ENCODE results near the gene PXDC1.
"Not testable (repeated sequence)": the region's sequence is repeated elsewhere in the genome, so short reads cannot be mapped to it uniquely, and the experiment has no call there.

The PXDC1 gene

DNA sequence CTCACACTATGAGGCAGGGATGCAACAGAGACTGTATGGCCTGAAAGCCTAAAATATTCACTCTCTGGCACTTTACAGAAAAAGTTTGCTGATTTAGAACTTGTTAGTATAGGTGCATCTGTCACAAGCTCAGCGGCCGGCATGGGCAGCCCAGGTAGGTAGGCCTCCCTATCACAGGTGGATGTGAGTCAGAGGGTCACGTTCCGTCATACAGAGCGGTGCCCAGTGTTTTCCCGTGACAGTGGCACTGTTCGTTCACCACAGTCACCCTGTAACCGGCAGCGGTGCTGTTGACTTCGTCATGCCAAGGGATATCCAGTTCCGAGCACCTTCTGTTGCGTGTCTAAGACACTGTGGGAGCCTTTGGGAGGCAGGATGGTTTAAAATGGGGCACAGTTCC is 32.9 kb upstream of the PXDC1 start:
- DNase-seq, result no peak

- DNase-seq, result no peak
Observed at GRCh38 chr6:3782876-3783832, 31.6 kb upstream of the PXDC1 start.

DNA sequence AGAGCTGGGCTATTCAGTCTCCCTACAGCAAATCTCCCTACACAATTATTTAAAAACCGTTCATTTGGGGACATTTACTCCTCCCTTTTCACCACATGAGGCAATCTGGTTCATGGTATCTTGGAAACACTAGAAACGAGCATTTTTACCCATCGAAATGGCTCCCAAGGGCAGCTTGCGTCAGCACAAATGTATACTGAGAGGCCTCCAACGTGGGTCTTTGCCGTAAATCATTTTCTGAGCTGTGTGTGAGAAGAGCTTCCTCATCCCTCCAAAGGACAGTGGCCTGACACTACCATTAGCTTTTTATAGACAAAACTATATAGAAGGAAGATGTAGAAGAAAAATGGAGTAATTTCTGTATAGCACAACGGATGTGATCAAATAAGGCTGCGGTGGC is 30.0 kb upstream of the PXDC1 start:
- DNase-seq, result no peak

GRCh38 chr6:3779574-3779849 is 28.0 kb upstream of the PXDC1 start:
- no peak for DNase-seq

GRCh38 chr6:3778701-3779573 is 27.4 kb upstream of the PXDC1 start:
- DNase-seq, result peak in 1 of 51 donors; percentile 8

DNA sequence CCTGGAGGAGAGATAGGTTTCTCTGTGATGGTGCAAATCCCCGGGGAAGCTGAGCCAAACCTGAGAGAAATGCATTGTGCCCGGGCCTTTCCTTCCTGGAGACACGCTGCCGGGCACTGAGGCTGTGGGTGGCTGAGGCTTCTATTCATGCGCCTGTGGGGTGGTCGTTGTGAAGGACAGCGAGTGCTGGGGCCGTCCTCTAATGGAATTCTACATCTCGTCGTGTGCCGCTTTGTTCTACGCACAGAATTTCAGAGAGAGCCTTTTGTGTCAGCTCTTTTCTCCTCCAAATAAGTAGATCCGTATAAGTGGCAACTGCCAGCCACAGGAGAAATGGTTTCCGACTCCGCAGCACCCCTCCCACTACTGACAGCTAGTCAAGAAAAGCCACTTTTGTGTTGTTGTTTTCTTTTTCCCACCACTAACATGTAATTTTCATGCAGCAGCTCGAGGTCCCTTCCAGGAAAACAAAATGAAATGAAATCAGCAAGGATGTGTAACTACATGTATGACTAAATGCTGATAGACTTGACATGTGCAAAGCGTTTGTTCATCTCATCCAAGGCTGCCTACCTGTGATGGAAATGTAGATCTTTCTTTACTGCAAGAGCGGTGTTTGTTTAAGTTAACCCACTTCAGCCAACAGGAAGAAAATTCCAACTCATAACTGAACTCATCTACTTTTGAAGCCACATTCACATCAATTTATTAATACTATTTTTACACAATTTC is 26.4 kb upstream of the PXDC1 start:
- DNase-seq, result peak in 1 of 51 donors; percentile 4

GRCh38 chr6:3776881-3777507 is 25.5 kb upstream of the PXDC1 start:
- DNase-seq, result no peak

DNA sequence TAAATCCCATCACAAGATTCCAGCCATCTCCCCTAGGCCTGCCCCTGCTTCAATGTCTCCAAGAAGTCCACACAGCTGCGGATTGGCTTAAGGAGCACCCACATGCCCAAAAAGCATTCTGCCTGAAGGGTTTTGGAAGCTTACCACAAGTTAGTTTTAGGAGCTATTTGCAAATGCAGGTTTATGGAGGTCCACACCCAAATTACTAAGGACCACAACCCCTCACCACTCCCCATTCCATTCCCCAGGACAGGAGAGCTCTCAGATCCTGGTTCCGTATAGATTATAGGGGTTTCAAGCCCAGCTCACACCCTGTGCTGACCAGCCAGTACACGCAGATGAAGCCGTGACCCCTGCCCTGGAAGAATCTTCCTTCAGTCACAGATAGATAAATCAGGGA is 24.3 kb upstream of the PXDC1 start:
- no peak for DNase-seq

DNA sequence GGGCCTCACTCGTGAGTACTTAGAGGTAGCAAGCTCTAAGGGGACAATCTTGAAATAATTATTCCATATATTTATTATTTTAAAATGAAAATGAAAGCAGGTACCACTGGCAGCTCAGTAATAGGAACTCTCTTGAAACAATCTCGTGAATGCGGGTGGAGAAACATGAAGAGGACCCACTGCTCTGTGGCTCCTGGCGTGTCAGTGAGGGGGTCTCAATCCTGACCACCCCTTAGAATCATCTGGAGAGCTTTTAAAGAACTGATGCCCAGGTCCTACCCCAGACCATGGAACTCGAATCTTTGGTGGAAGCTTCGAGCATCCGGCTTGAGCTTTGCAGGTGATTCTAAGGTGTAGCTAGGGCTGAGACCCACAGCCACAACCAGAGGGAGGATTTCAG is 23.9 kb upstream of the PXDC1 start:
- DNase-seq, result no peak

- no peak for DNase-seq
Observed at GRCh38 chr6:3773678-3774298, 22.3 kb upstream of the PXDC1 start.

GRCh38 chr6:3772127-3772999 is 20.9 kb upstream of the PXDC1 start:
- not testable (repeated sequence) for DNase-seq

GRCh38 chr6:3771407-3772011 is 20.0 kb upstream of the PXDC1 start:
- DNase-seq, result no peak

DNA sequence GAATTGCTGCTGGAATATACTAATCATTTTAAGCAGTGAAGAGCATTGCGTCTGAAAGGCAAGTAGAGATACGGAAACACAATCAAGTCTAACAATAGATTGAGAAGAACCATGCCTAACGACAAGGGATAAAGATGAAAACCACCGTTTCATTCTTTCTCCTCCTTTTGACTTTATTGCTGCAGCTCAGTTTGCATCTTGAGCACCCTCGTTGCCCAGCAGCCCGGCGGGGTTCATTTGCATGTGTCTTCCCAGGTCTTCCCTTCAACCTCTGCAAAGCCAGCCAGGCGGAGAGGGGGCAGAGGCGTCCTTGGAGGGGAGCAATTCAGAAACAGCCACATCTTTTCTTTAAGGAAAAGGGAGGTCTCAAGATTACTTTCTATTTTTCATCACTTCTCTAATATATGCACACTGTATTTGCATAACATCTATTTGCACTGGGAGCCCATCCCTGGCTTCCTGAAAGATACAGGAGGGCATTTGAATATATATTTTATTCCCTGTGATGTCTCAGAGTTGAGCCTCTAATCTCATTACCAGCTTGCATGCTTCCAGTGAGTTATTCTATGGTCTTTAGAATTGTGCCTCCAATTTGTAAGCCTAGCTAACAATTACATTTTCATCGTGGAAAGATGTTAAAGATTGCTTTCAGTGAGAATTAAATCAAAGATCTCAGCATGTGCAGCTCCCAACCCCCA is 18.7 kb upstream of the PXDC1 start:
- DNase-seq, result no peak

GRCh38 chr6:3769610-3770009 is 18.1 kb upstream of the PXDC1 start:
- no peak for DNase-seq

DNA sequence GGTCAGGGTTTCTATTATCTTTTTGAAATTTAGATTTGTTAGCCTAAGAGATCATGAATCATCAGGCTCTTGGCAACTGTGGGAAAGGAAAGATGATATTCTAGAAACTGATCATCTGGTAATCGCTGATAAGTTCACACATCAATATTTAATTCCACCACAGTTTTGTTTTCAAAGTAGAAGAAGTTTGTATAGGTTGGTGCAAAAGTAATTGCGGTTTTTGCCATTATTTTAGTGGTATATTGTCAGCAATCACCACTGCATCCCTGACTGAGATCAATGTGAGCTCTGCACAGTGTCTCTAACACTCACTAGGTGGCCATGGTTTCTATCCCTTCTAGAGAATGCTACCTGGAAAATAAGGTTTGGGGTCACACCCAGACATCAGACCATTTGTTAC is 17.0 kb upstream of the PXDC1 start:
- no peak for DNase-seq

DNA sequence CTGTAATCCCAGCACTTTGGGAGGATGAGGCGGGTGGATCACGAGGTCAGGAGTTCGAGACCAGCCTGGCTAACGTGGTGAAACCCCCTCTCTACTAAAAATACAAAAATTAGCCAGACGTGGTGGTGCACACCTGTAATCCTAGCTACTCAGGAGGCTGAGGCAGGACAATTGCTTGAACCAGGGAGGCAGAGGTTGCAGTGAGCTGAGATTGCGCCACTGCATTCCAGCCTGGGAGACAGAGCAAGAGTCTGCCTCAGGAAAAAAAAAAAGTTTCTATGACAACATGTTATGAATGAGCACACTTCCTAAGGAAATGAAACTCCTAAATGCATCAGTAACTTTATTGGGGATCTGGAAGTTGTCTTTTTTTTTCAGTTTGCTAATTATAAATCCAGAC is 16.0 kb upstream of the PXDC1 start:
- not testable (repeated sequence) for DNase-seq

DNA sequence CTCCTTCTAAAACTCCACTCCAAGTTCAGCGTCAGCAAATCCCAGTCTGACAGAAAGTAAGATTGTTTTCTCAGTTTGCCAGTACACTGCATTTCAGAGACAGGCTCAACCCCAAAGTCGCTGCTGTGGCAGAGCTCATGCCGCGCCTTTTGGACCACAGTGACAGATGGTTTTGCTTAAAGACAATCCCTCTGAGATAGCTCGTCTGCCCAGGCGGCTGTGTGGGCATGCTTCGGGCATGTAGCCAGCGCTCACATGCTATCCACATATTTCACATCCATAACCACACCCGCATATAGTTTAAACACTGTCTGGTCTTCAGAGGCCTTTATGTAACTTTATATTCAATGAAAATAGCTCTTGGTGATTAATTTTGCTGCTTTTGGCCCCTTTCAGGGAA is 14.7 kb upstream of the PXDC1 start:
- no peak for DNase-seq

DNA sequence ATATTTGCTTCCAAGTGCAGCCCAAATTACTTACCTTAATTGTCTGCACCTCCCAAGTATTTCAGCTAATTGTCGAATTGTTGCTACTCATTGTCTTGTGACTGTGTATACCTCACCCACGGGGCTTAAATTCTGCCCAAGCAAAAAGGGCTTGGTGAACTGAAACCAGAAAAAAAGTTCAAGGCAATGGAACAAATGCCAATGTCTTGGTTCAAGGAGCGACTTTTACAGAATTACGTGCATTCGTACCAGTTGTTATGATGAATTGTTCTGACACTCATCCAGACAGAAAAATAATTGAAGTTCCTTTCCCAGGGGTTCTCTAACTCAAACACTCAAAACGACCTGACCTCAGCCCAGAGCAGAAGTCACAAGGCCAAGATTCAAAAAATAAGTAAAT is 13.9 kb upstream of the PXDC1 start:
- no peak for DNase-seq
